Lung microvascular endothelial cell (primary cell): ENCODE results near the gene FSCB. TPM values are rescaled to one million over a fixed set of nuclear protein-coding genes. Genes with fewer than 3 reads are reported as not detected.
"Not testable (repeated sequence)": the region's sequence is repeated elsewhere in the genome, so short reads cannot be mapped to it uniquely, and the experiment has no call there.

Experiments used
- DNase-seq, 2 donors: peaks; one replicate each; pipeline versions ENCODE4 v3.0.0 to v3.0.0-alpha.2; 2010; ENCODE audit warnings: low read depth in 2 of 2
- total RNA-seq: library from RNA; depleted of rRNA; stranded (reverse); fragments of >200 nt; gene quantifications from 2 replicates; pipeline ENCODE4 v1.2.1, GENCODE V29; 2014

Gene FSCB, protein sequence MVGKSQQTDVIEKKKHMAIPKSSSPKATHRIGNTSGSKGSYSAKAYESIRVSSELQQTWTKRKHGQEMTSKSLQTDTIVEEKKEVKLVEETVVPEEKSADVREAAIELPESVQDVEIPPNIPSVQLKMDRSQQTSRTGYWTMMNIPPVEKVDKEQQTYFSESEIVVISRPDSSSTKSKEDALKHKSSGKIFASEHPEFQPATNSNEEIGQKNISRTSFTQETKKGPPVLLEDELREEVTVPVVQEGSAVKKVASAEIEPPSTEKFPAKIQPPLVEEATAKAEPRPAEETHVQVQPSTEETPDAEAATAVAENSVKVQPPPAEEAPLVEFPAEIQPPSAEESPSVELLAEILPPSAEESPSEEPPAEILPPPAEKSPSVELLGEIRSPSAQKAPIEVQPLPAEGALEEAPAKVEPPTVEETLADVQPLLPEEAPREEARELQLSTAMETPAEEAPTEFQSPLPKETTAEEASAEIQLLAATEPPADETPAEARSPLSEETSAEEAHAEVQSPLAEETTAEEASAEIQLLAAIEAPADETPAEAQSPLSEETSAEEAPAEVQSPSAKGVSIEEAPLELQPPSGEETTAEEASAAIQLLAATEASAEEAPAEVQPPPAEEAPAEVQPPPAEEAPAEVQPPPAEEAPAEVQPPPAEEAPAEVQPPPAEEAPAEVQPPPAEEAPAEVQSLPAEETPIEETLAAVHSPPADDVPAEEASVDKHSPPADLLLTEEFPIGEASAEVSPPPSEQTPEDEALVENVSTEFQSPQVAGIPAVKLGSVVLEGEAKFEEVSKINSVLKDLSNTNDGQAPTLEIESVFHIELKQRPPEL
- not detected in 2 replicates for total RNA-seq

DNA sequence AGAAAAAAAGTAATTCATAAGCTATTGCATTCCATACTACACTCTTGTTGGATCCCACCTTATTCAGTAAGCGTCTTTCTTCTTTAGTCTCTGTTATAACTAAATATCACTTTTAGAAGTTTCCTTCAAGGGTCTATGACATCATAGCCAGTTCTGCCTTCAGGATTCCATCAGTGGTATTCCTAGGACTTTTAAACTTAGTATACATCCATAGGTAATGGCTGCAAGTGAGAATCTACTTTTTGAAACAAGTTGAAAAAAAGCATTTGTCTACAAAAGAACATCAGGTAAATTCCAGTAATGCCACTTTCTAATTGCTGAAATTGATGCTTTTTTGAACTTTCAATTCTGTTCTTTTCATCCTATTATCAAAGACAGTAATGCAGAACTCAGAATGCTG lies at the start of gene FSCB:
TSS of gene FSCB (minus strand) at position 101 of the 400 bp plus-strand sequence. CDS start 296 bp downstream, outside the sequence.
- DNase-seq: no peak

DNA sequence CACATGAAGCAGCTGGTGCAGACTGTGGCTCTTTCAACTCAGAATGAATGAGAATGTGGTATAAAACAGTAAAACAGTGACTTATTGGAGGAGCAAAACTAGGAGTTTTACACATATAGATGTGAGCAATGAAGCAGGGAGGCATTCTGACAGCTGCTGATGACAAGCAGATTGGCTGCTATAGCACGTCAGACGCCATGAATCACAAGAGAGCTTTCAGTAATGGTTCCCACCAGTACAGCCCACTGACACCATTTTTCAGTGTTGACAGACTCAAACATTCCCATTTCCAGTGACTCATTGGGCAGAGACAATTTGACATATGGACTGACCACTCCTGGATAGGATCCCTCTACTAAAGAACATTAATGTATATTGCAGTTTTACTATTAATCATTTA lies 24.6 kb upstream of the FSCB start:
- DNase-seq: no peak

DNA sequence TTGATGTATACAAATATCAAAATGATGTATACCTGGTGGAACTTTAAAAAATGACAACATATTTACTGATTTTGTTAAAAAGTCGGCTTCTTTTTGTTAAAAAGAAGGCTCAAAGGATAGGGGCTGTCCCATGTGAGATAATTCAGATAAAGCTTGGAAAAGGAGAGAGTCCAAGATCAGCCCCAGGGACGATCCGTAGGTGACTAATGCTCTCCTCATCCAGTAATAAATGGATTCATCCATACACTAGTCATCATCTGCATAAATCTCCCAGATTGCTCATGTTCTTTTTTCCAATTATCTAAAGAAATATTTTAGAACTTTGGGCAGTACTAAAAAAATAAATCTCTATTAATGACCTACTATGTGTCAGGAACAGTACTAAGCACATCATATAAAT lies 23.4 kb upstream of the FSCB start:
- DNase-seq: no peak

GRCh38 chr14:44529026-44529425 lies 21.9 kb upstream of the FSCB start:
- no peak for DNase-seq

GRCh38 chr14:44528180-44528579 lies 21.1 kb upstream of the FSCB start:
- no peak for DNase-seq

GRCh38 chr14:44525237-44525636 lies 18.2 kb upstream of the FSCB start:
- no peak for DNase-seq

DNA sequence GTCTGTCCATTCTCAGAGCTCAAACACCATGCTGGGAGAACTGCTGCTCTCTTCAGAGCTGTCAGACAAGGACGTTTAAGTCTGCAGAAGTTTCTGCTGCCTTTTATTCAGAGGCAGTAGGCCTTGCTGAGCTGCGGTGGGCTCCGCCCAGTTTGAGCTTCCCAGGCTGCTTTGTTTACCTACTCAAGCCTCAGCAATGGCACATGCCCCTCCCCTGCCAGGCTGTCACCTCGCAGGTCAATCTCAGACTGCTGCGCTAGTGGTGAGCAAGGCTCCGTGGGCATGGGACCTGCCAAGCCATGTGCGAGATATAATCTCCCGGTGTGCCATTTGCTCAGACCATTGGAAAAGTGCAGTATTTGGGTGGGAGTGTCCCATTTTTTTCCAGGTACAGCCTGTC lies 8.6 kb upstream of the FSCB start:
- DNase-seq: not testable (repeated sequence)

- no peak for DNase-seq
Measured at GRCh38 chr14:44508834-44509233, 1.8 kb upstream of the FSCB start.

- DNase-seq: no peak
Measured at GRCh38 chr14:44505588-44505987, 1.5 kb downstream of the FSCB start.

- DNase-seq: no peak
Measured at GRCh38 chr14:44497148-44497547, 9.9 kb downstream of the FSCB start.

GRCh38 chr14:44494137-44494536 lies 12.9 kb downstream of the FSCB start:
- DNase-seq: no peak

- DNase-seq: no peak
Measured at GRCh38 chr14:44490966-44491365, 16.1 kb downstream of the FSCB start.

GRCh38 chr14:44477953-44478352 lies 29.1 kb downstream of the FSCB start:
- DNase-seq: no peak

GRCh38 chr14:44468771-44469170 lies 38.3 kb downstream of the FSCB start:
- no peak for DNase-seq

DNA sequence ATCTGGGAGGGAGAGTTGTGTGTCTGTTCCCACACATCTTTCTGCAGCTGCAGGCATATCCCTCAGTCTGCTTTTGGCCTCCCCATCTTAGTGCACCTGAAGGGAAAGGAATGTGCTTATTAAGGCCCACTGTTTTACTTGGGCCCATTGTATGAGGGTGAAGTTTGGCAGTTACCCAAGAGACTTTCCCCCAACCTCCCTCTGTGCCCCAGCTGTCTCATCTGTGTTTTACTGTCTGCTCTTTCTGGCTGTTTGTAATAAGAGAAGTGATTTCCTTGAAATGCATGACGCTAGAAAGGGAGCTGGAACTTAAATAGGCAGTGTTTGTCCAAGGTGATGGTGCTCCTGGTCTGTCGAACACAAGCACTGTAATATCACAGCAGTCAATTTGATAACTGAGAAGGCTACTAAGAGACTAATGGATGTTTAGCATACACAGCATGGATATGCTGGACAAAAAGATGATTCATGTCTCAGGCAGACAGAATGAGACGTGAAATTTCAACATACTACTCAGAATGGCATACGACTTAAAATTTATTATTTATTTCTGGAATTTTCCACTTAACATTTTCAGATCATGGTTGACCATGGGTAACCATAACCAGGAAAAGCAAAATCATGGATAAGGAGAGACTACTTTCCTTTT lies 43.6 kb downstream of the FSCB start:
- no peak for DNase-seq

GRCh38 chr14:44462381-44462780 lies 44.7 kb downstream of the FSCB start:
- DNase-seq: no peak

GRCh38 chr14:44461811-44462210 lies 45.3 kb downstream of the FSCB start:
- DNase-seq: no peak
